BE2C (cell line): ENCODE measurements around the gene PALM2AKAP2.

ENCODE experiments used
- DNase-seq: peaks from one replicate; pipeline ENCODE4 v3.0.0-alpha.2; 2020
- H3K27me3 ChIP-seq: fragments of 250-450 bp; sonication (Bioruptor Pico); 2 replicates; pipeline ENCODE4 v1.5.1; 2020; ENCODE audit warnings: mild to moderate bottlenecking
- H3K36me3 ChIP-seq: fragments of 250-450 bp; sonication (Bioruptor Pico); 2 replicates; pipeline ENCODE4 v1.5.1; 2020; ENCODE audit warnings: mild to moderate bottlenecking
- H3K4me1 ChIP-seq: fragments of 250-450 bp; sonication (Bioruptor Pico); 2 replicates; pipeline ENCODE4 v1.5.1; 2020
- H3K4me3 ChIP-seq: 2 replicates; pipeline ENCODE4 v1.5.1; 2011; ENCODE audit warnings: low read depth, low read length
- H3K9me3 ChIP-seq: fragments of 250-450 bp; sonication (Bioruptor Pico); 2 replicates; pipeline ENCODE4 v1.5.1; 2020
- CTCF ChIP-seq: IDR thresholded peaks from 2 replicates; pipeline ENCODE4 v1.5.1; 2012; ENCODE audit warnings: mild to moderate bottlenecking, low read depth, low read length

PALM2AKAP2 gene

GRCh38 chr9:109739760-109740159 lies 40.2 kb upstream of the PALM2AKAP2 start:
- no peaks in the 10 kb centered on the region for H3K4me1 ChIP-seq
- no peaks in the 10 kb centered on the region for H3K9me3 ChIP-seq
- no peak for TF ChIP-seq CTCF
- no peaks in the 10 kb centered on the region for H3K36me3 ChIP-seq
- no peak for DNase-seq
- H3K4me3 ChIP-seq, result no peak overlapping the region
- no peaks in the 10 kb centered on the region for H3K27me3 ChIP-seq

GRCh38 chr9:109742776-109743348 lies 37.1 kb upstream of the PALM2AKAP2 start:
- H3K9me3 ChIP-seq, result no peaks in the 10 kb centered on the region
- no peak overlapping the region for H3K4me3 ChIP-seq
- no peaks in the 10 kb centered on the region for H3K27me3 ChIP-seq
- no peak for TF ChIP-seq CTCF
- no peaks in the 10 kb centered on the region for H3K36me3 ChIP-seq
- no peak for DNase-seq
- no peaks in the 10 kb centered on the region for H3K4me1 ChIP-seq

GRCh38 chr9:109743696-109744095 lies 36.3 kb upstream of the PALM2AKAP2 start:
- TF ChIP-seq CTCF, result no peak
- no peak for DNase-seq
- H3K36me3 ChIP-seq, result no peaks in the 10 kb centered on the region

GRCh38 chr9:109745335-109746283 lies 34.4 kb upstream of the PALM2AKAP2 start:
- Histone ChIP-seq H3K4me3 (no peak overlapping the region), H3K36me3 (no peaks in the 10 kb centered on the region), H3K27me3 (no peaks in the 10 kb centered on the region), H3K9me3 (no peaks in the 10 kb centered on the region), H3K4me1 (no peaks in the 10 kb centered on the region)
- no peak for TF ChIP-seq CTCF
- no peak for DNase-seq

More at GRCh38 chr9:109743696-109744095, 36.3 kb upstream of the PALM2AKAP2 start:
- Histone ChIP-seq H3K27me3 (no peaks in the 10 kb centered on the region), H3K4me1 (no peaks in the 10 kb centered on the region), H3K9me3 (no peaks in the 10 kb centered on the region), H3K4me3 (no peak overlapping the region)

GRCh38 chr9:109751253-109751652 lies 28.7 kb upstream of the PALM2AKAP2 start:
- no peaks in the 10 kb centered on the region for H3K9me3 ChIP-seq
- no peaks in the 10 kb centered on the region for H3K27me3 ChIP-seq
- H3K4me1 ChIP-seq, result no peaks in the 10 kb centered on the region
- no peaks in the 10 kb centered on the region for H3K36me3 ChIP-seq
- DNase-seq, result no peak
- no peak overlapping the region for H3K4me3 ChIP-seq
- TF ChIP-seq CTCF, result no peak

- H3K4me3 ChIP-seq, result no peak overlapping the region
- no peaks in the 10 kb centered on the region for H3K9me3 ChIP-seq
- no peaks in the 10 kb centered on the region for H3K27me3 ChIP-seq
- H3K4me1 ChIP-seq, result no peaks in the 10 kb centered on the region
- DNase-seq, result no peak
- no peaks in the 10 kb centered on the region for H3K36me3 ChIP-seq
- no peak for TF ChIP-seq CTCF
Measured at GRCh38 chr9:109753308-109753707, 26.7 kb upstream of the PALM2AKAP2 start.
